Endothelial cell of umbilical vein (primary cell): ENCODE measurements around the gene RRH.

Source experiments
- EZH2 ChIP-seq: IDR thresholded peaks from 2 replicates; pipeline ENCODE4 v1.6.1; 2012; ENCODE audit warnings: borderline replicate concordance, low read depth, mild to moderate bottlenecking, moderate library complexity, low read length, inconsistent platforms; ENCODE audit not compliant: severe bottlenecking
- POLR2A ChIP-seq: IDR thresholded peaks from 2 replicates; pipeline ENCODE4 v1.6.1; 2012; ENCODE audit warnings: low read depth, mild to moderate bottlenecking, control low read depth, low read length
- POLR2AphosphoS5 ChIP-seq: IDR thresholded peaks from 2 replicates; pipeline ENCODE4 v1.6.1; 2012; ENCODE audit warnings: low read depth, mild to moderate bottlenecking, control low read depth, low read length, moderate library complexity; ENCODE audit not compliant: insufficient read depth
- TF ChIP-seq, protein P1 (sequence below), 2 donors: IDR thresholded peaks; 1 replicate in 1 of 2; 2 replicates in 1 of 2; pipeline ENCODE4 v1.5.1; 2011; ENCODE audit warnings: low read length in 2 of 2, mild to moderate bottlenecking in 2 of 2, moderate library complexity in 2 of 2, control low read depth in 1 of 2, inconsistent platforms in 1 of 2, low read depth in 1 of 2; ENCODE audit not compliant: insufficient read depth in 1 of 2; ENCODE audit errors: extremely low read depth in 1 of 2

DNA sequence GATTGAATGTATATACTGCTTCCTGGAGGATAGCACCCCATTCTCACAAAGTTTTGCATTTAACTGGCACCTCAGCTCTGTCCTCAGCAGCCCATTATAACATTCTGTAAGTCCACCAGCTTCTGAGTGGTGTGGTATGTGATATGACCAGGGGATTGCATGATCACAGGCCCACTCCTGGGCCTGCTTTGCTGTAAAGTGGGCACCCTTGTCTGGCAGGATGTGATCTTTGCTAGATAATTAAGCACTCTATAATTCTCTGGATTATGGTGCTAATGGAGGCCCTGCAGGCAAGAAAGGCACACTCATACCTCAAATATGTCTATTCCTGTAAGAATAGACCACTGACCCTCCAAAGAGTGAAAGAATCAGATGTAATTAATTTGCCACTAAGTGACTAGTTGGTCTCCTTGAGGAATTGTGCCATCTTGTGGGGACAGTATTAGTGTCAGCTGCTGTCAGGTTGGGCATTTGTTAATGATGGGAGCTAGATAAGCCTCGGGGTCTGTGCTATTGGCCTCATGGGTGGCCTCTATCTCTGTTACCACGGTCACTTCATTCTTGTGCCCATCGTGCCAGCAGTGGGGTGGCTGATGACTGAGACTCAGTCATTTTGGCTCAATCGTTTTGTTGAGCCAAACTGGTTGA is 23.7 kb upstream of the RRH start:
- TF ChIP-seq, protein P1, sequence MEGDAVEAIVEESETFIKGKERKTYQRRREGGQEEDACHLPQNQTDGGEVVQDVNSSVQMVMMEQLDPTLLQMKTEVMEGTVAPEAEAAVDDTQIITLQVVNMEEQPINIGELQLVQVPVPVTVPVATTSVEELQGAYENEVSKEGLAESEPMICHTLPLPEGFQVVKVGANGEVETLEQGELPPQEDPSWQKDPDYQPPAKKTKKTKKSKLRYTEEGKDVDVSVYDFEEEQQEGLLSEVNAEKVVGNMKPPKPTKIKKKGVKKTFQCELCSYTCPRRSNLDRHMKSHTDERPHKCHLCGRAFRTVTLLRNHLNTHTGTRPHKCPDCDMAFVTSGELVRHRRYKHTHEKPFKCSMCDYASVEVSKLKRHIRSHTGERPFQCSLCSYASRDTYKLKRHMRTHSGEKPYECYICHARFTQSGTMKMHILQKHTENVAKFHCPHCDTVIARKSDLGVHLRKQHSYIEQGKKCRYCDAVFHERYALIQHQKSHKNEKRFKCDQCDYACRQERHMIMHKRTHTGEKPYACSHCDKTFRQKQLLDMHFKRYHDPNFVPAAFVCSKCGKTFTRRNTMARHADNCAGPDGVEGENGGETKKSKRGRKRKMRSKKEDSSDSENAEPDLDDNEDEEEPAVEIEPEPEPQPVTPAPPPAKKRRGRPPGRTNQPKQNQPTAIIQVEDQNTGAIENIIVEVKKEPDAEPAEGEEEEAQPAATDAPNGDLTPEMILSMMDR (IDR thresholded peaks at IDR 0.05; ENCODE audit: extremely low read depth in 1 of 2, insufficient read depth in 1 of 2, low read depth in 1 of 2, low read length in 2 of 2): peak; percentile 27 to 34
- TF ChIP-seq POLR2AphosphoS5: no peak
- TF ChIP-seq POLR2A: no peak
- TF ChIP-seq EZH2: no peak
